IPS-18a (cell line): ENCODE measurements around the gene KCNIP4.

Experiments used
- H3K27ac ChIP-seq: one replicate; pipeline ENCODE4 v1.5.1; 2013; ENCODE audit warnings: low read length
- H3K27me3 ChIP-seq: one replicate; pipeline ENCODE4 v1.6.1; 2013; ENCODE audit warnings: mild to moderate bottlenecking, low read length; ENCODE audit not compliant: control insufficient read depth, insufficient read depth
- H3K36me3 ChIP-seq: one replicate; pipeline ENCODE4 v1.6.1; 2013; ENCODE audit warnings: low read depth, low read length; ENCODE audit not compliant: control insufficient read depth
- H3K4me1 ChIP-seq: one replicate; pipeline ENCODE4 v1.6.1; 2013; ENCODE audit warnings: low read depth, low read length; ENCODE audit not compliant: control insufficient read depth
- H3K4me3 ChIP-seq: one replicate; pipeline ENCODE4 v1.5.1; 2013; ENCODE audit warnings: low read length
- H3K9ac ChIP-seq: one replicate; pipeline ENCODE4 v1.6.1; 2013; ENCODE audit warnings: mild to moderate bottlenecking, low read length, moderate library complexity
- H3K9me3 ChIP-seq: one replicate; pipeline ENCODE4 v1.6.1; 2013; ENCODE audit warnings: low read depth, low read length; ENCODE audit not compliant: control insufficient read depth

Gene KCNIP4

GRCh38 chr4:20960291-20960690 lies 988.3 kb downstream of the KCNIP4 start:
- H3K27me3 ChIP-seq, result no peaks in the 10 kb centered on the region
- no peak overlapping the region for H3K9ac ChIP-seq
- no peaks in the 10 kb centered on the region for H3K36me3 ChIP-seq
- no peaks in the 10 kb centered on the region for H3K9me3 ChIP-seq
- no peak overlapping the region for H3K27ac ChIP-seq
- H3K4me1 ChIP-seq, result no peaks in the 10 kb centered on the region
- no peak overlapping the region for H3K4me3 ChIP-seq

GRCh38 chr4:20954541-20954940 lies 994.0 kb downstream of the KCNIP4 start:
- no peaks in the 10 kb centered on the region for H3K27me3 ChIP-seq
- H3K4me1 ChIP-seq, result no peaks in the 10 kb centered on the region
- H3K9me3 ChIP-seq, result no peaks in the 10 kb centered on the region
- H3K36me3 ChIP-seq, result no peaks in the 10 kb centered on the region
- no peak overlapping the region for H3K27ac ChIP-seq
- no peak overlapping the region for H3K4me3 ChIP-seq
- no peak overlapping the region for H3K9ac ChIP-seq

DNA sequence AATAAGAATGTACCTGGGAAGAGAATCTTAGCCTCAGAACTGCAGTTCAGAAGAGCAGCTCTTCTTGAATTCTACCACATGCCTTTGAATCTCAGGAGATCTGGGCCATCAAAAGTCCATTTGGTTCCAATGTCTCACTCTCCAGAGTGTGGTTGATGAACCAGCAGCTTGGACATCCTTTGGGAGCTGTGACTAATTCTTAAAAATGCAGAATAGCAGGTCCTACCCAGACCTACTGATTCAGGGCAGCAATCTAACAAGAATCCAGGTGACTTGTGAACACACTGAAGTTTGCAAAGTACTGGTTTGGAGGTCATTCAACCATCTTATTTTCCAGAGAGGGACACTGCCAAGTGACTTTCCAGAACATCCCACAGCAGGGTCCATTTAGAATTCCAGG lies 1003.6 kb downstream of the KCNIP4 start:
- Histone ChIP-seq H3K27me3 (no peaks in the 10 kb centered on the region), H3K4me1 (no peaks in the 10 kb centered on the region), H3K4me3 (no peak overlapping the region), H3K9ac (no peak overlapping the region), H3K36me3 (no peaks in the 10 kb centered on the region), H3K27ac (no peak overlapping the region), H3K9me3 (no peaks in the 10 kb centered on the region)

DNA sequence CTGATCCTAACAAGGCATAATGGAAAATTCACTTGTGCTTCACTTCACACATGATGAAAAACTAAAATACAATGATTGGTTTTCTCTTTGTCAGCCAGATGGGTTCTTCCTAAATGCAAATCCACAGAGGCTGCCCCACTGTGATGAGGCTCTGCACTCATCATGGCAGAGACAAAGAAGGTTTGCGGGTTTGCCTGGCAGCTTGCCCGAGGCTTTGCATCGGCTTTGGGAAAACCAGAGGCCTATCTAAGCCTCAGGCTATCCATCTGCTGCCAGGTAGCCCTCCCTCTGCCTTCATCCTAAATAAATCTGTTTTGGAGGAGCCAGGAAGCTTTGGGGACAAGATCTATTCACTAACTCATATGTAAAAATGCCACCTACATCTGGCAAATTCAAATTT lies 1004.1 kb downstream of the KCNIP4 start:
- H3K4me3 ChIP-seq, result no peak overlapping the region
- no peaks in the 10 kb centered on the region for H3K36me3 ChIP-seq
- no peaks in the 10 kb centered on the region for H3K9me3 ChIP-seq
- H3K27ac ChIP-seq, result no peak overlapping the region
- no peaks in the 10 kb centered on the region for H3K4me1 ChIP-seq
- no peak overlapping the region for H3K9ac ChIP-seq
- H3K27me3 ChIP-seq, result no peaks in the 10 kb centered on the region

DNA sequence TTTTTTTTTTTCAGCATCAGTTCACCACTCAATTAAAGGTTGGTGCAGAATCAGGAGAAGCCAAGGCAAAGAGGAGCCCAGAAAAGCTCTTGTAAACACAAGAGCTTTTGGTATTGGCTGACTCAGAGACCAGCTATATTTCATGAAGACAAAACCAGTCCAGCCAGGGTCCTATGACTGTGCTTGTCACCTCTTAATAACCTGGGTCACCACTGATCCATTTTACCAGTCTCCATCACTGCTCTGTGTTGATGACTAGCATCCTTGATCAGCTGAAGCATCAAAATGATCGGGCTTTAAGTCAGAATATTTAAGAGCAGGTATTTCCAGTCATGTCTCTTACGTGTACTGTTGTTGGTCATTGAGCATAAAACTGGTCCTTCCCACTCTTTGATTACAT lies 1010.4 kb downstream of the KCNIP4 start:
- Histone ChIP-seq H3K36me3 (no peaks in the 10 kb centered on the region), H3K4me1 (no peaks in the 10 kb centered on the region), H3K27me3 (no peaks in the 10 kb centered on the region), H3K9me3 (no peaks in the 10 kb centered on the region), H3K9ac (no peak overlapping the region), H3K27ac (no peak overlapping the region), H3K4me3 (no peak overlapping the region)

DNA sequence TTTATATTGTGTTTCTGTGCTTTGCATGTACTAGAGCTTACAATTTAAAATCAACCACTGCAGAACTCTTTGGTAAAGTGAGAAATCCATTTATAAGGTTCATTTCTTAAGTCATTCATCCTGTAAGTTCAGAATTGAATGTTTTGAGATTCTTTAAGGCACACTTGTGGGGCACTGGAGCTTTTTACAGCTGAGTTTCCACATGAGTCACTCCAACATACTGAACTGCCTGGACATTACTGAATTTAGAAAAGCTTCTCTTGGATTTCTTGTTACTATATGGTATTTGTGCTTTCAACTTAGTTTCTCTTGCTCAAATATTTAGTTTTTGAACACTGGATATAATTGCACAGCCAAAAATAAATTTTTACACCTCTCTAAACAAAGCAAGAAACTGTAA lies 1022.0 kb downstream of the KCNIP4 start:
- no peak overlapping the region for H3K4me3 ChIP-seq
- no peaks in the 10 kb centered on the region for H3K36me3 ChIP-seq
- no peak overlapping the region for H3K9ac ChIP-seq
- H3K27me3 ChIP-seq, result no peaks in the 10 kb centered on the region
- no peaks in the 10 kb centered on the region for H3K4me1 ChIP-seq
- H3K9me3 ChIP-seq, result no peaks in the 10 kb centered on the region
- no peak overlapping the region for H3K27ac ChIP-seq

DNA sequence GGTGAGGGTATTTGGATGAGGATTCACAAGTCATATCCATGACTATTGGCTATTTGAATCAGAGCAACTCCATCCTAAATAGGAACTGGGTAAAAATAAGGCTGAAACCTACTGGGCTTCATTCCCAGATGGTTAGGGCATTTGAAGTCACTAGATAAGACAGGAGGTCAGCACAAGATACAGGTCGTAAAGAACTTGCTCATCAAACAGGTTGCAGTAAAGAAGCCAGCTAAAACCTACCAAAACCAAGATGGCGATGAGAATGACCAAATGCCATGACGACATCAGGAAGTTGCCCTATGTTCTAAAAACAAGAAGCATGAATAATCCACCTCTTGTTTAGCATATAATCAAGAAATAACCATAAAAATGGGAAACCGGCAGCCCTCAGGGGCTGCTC lies 1023.4 kb downstream of the KCNIP4 start:
- Histone ChIP-seq H3K9ac (no peak overlapping the region), H3K36me3 (no peaks in the 10 kb centered on the region), H3K9me3 (no peaks in the 10 kb centered on the region), H3K27me3 (no peaks in the 10 kb centered on the region), H3K4me1 (no peaks in the 10 kb centered on the region), H3K27ac (no peak overlapping the region), H3K4me3 (no peak overlapping the region)

DNA sequence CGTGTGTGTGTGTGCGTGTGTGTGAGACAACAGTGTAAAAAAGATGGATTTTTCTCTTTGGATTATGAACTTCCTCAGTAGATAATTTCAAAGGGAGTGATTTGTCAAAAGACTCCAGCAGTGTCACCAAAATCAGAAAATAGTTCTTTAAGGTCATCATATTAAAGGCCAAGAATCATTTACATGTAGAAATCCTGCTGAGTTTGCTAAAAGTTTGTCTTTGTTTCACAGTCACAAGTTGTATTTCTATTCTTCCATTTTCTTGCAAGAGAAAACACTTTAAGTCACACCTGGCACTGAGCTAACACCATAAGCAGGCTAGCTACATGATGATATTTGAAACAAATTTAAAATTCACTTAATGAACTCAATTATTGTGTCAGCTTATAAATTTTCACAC lies 1025.6 kb downstream of the KCNIP4 start:
- Histone ChIP-seq H3K4me3 (no peak overlapping the region), H3K36me3 (no peaks in the 10 kb centered on the region), H3K27ac (no peak overlapping the region), H3K27me3 (no peaks in the 10 kb centered on the region), H3K9me3 (no peaks in the 10 kb centered on the region), H3K9ac (no peak overlapping the region), H3K4me1 (no peaks in the 10 kb centered on the region)

DNA sequence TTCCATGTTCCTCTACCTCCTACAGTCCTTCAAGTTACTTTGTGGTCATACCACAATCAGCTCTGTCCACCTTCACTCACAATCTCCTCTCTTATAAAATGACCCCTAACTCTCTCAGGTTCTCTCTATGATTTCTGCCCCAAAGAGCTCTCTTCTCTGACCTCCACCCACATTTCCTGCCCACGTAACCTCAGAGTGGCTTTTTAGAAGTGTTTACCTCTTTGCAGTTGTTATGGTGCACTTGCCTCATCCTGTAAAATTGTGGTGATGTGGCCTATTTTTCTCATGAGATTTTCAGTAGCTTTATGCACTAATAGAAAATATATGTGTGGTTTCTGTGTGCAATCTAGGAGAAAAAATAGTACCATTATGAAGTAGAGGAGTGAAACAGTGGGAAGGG lies 1032.5 kb downstream of the KCNIP4 start:
- Histone ChIP-seq H3K27ac (no peak overlapping the region), H3K27me3 (no peaks in the 10 kb centered on the region), H3K4me3 (no peak overlapping the region), H3K4me1 (no peaks in the 10 kb centered on the region), H3K9me3 (no peaks in the 10 kb centered on the region), H3K36me3 (no peaks in the 10 kb centered on the region), H3K9ac (no peak overlapping the region)

DNA sequence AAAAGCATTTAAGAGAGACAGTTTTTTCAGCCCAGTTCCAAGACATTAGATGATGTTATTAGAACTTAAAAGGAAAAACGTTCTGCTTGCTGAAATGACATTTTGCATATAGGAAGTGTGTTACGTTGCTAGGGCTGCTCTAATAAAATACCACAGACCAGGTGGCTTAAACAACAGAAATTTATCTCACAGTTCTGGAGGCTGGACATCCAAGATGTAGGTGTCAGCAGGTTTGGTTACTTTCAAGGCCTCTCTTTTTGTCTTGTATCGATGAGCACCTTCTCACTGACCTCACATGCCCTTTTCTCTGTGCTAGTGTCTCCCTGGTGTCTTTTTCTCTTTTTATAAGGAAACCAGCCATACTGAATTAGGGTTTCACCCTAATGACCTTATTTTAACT lies 1043.6 kb downstream of the KCNIP4 start:
- Histone ChIP-seq H3K27ac (no peak overlapping the region), H3K9me3 (no peaks in the 10 kb centered on the region), H3K4me3 (no peak overlapping the region), H3K36me3 (no peaks in the 10 kb centered on the region), H3K27me3 (no peaks in the 10 kb centered on the region), H3K4me1 (no peaks in the 10 kb centered on the region), H3K9ac (no peak overlapping the region)

DNA sequence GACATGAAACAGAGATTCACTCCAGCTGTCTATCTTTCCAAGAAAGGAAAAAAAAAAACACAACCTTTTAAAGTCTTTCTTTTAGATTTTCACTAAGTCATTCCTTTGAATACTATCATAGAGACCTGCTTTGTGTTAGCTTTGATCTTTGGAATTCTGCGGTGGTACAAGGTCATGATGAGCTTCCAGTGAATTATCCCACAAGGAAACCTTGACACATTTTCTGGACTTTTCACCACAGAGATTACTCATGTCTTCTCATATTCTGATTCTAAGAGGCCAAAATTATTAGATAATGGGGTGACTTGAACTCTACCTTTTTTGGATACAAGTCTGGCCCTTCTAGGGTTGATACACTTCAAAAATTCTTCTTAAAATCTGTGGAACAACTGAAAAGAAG lies 1046.7 kb downstream of the KCNIP4 start:
- no peak overlapping the region for H3K4me3 ChIP-seq
- H3K36me3 ChIP-seq, result no peaks in the 10 kb centered on the region
- H3K9me3 ChIP-seq, result no peaks in the 10 kb centered on the region
- no peak overlapping the region for H3K27ac ChIP-seq
- H3K4me1 ChIP-seq, result no peaks in the 10 kb centered on the region
- H3K9ac ChIP-seq, result no peak overlapping the region
- H3K27me3 ChIP-seq, result no peaks in the 10 kb centered on the region

DNA sequence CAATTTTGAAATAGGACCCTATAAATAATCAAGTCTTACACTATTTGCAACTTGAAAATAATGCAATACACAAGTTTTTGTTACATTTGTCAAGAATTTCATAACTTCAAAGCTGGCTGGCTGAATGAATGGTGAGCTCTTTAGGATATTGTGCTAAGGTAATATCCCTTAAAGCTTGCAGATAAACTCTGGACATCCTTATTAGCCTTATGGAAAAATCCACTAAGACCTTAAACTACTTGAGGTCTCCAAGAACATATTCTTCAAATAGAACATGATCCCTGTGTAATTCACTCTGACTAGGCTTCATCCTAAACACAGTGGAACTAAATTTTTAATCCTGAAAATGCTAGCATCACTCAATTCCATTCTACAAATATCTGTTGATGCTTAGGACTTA lies 1049.0 kb downstream of the KCNIP4 start:
- Histone ChIP-seq H3K27me3 (no peaks in the 10 kb centered on the region), H3K4me1 (no peaks in the 10 kb centered on the region), H3K36me3 (no peaks in the 10 kb centered on the region), H3K4me3 (no peak overlapping the region), H3K9me3 (no peaks in the 10 kb centered on the region), H3K9ac (no peak overlapping the region), H3K27ac (no peak overlapping the region)

GRCh38 chr4:20895988-20896387 lies 1052.6 kb downstream of the KCNIP4 start:
- Histone ChIP-seq H3K36me3 (no peaks in the 10 kb centered on the region), H3K27ac (no peak overlapping the region), H3K4me3 (no peak overlapping the region), H3K4me1 (no peaks in the 10 kb centered on the region), H3K27me3 (no peaks in the 10 kb centered on the region), H3K9ac (no peak overlapping the region), H3K9me3 (no peaks in the 10 kb centered on the region)
